Loucy (cell line): ENCODE results near the gene RAPGEF1.
"Not testable (repeated sequence)": the region's sequence is repeated elsewhere in the genome, so short reads cannot be mapped to it uniquely, and the experiment has no call there.

Source experiments
- H2AFZ ChIP-seq: fragments of 200-600 bp; sonication (generic); 2 replicates; pipeline ENCODE4 v1.6.0; 2016; ENCODE audit warnings: antibody characterized with exemption, mild to moderate bottlenecking, low read length, moderate library complexity
- H3F3A ChIP-seq: fragments of 200-600 bp; 2 replicates; pipeline ENCODE4 v1.6.0; 2016; ENCODE audit warnings: antibody characterized with exemption, low read depth, mild to moderate bottlenecking
- H3K27me3 ChIP-seq: fragments of 200-600 bp; sonication (generic); 2 replicates; pipeline ENCODE4 v1.6.1; 2014; ENCODE audit warnings: low read length, mild to moderate bottlenecking; ENCODE audit not compliant: insufficient read depth, poor library complexity, severe bottlenecking
- H3K36me3 ChIP-seq: fragments of 200-600 bp; sonication (generic); 2 replicates; pipeline ENCODE4 v1.6.1; 2016; ENCODE audit warnings: low read length; ENCODE audit not compliant: insufficient read depth
- H3K4me1 ChIP-seq: fragments of 200-600 bp; sonication (generic); 2 replicates; pipeline ENCODE4 v1.5.1; 2014; ENCODE audit warnings: low read length, mild to moderate bottlenecking; ENCODE audit not compliant: insufficient read depth, poor library complexity, severe bottlenecking
- H3K4me2 ChIP-seq: fragments of 200-600 bp; sonication (generic); 2 replicates; pipeline ENCODE4 v1.6.0; 2014; ENCODE audit warnings: antibody characterized with exemption, low read length, low read depth, mild to moderate bottlenecking; ENCODE audit not compliant: poor library complexity, severe bottlenecking
- H3K4me3 ChIP-seq: fragments of 200-600 bp; sonication (generic); 2 replicates; pipeline ENCODE4 v1.5.1; 2014; ENCODE audit warnings: low read length, mild to moderate bottlenecking, mixed read lengths; ENCODE audit not compliant: poor library complexity, severe bottlenecking
- H3K79me2 ChIP-seq: fragments of 200-600 bp; sonication (generic); 2 replicates; pipeline ENCODE4 v1.6.1; 2014; ENCODE audit warnings: low read length; ENCODE audit not compliant: insufficient read depth
- H3K9ac ChIP-seq: fragments of 200-600 bp; sonication (generic); 2 replicates; pipeline ENCODE4 v1.6.0; 2014; ENCODE audit warnings: mild to moderate bottlenecking, low read depth, low read length, moderate library complexity; ENCODE audit not compliant: poor library complexity, severe bottlenecking
- H3K9me2 ChIP-seq: fragments of 200-600 bp; sonication (generic); replicated peaks from 2 replicates; pipeline ENCODE4 v1.6.1; 2016; ENCODE audit warnings: low read depth, low read length, mixed read lengths
- H3K9me3 ChIP-seq: fragments of 200-600 bp; sonication (generic); 2 replicates; pipeline ENCODE4 v1.6.1; 2014; ENCODE audit warnings: mild to moderate bottlenecking, antibody characterized with exemption, low read length, low read depth; ENCODE audit not compliant: insufficient read depth
- H4K20me1 ChIP-seq: fragments of 200-600 bp; sonication (generic); 2 replicates; pipeline ENCODE4 v1.6.0; 2014; ENCODE audit warnings: antibody characterized with exemption, low read length, mild to moderate bottlenecking; ENCODE audit not compliant: insufficient read depth, poor library complexity, severe bottlenecking
- CTCF ChIP-seq: fragments of 200-600 bp; sonication (generic); conservative IDR thresholded peaks from 2 replicates; pipeline ENCODE4 v1.5.1; 2014; ENCODE audit warnings: mild to moderate bottlenecking, antibody characterized with exemption, low read length
- EZH2phosphoT487 ChIP-seq: fragments of 200-600 bp; IDR thresholded peaks from 2 replicates; pipeline ENCODE4 v1.6.1; 2018; ENCODE audit warnings: antibody characterized with exemption, mild to moderate bottlenecking, moderate library complexity, borderline replicate concordance

RAPGEF1 gene

GRCh38 chr9:131554087-131554842 lies 185.6 kb downstream of the RAPGEF1 start:
- no peaks in the 10 kb centered on the region for H3K79me2 ChIP-seq
- no peak overlapping the region for H2AFZ ChIP-seq
- no peaks in the 10 kb centered on the region for H3K36me3 ChIP-seq
- H3F3A ChIP-seq = no peaks in the 10 kb centered on the region
- no peaks in the 10 kb centered on the region for H3K27me3 ChIP-seq
- H4K20me1 ChIP-seq = no peaks in the 10 kb centered on the region
- no peaks in the 10 kb centered on the region for H3K9me2 ChIP-seq
- H3K4me3 ChIP-seq = no peak overlapping the region
- TF ChIP-seq CTCF = no peak
- no peak for TF ChIP-seq EZH2phosphoT487
- no peaks in the 10 kb centered on the region for H3K9me3 ChIP-seq
- no peaks in the 10 kb centered on the region for H3K4me1 ChIP-seq
- H3K4me2 ChIP-seq = no peak overlapping the region
- no peak overlapping the region for H3K9ac ChIP-seq

- Histone ChIP-seq H3K36me3 (no peaks in the 10 kb centered on the region), H3K4me2 (no peak overlapping the region), H3K4me3 (no peak overlapping the region), H3K9ac (no peak overlapping the region), H3K27me3 (no peaks in the 10 kb centered on the region), H3K4me1 (no peaks in the 10 kb centered on the region), H3K79me2 (no peaks in the 10 kb centered on the region), H3K9me3 (no peaks in the 10 kb centered on the region), H3K9me2 (no peaks in the 10 kb centered on the region), H2AFZ (no peak overlapping the region), H4K20me1 (no peaks in the 10 kb centered on the region), H3F3A (no peaks in the 10 kb centered on the region)
- TF ChIP-seq CTCF (no peak), EZH2phosphoT487 (no peak)
Measured at GRCh38 chr9:131552030-131552429, 187.8 kb downstream of the RAPGEF1 start.

GRCh38 chr9:131550465-131550864 lies 189.4 kb downstream of the RAPGEF1 start:
- not testable (repeated sequence) for H3K27me3 ChIP-seq, H3F3A ChIP-seq, H3K79me2 ChIP-seq, H3K4me3 ChIP-seq, H3K4me2 ChIP-seq, H2AFZ ChIP-seq, H3K9ac ChIP-seq, H3K9me3 ChIP-seq, H3K9me2 ChIP-seq, H3K36me3 ChIP-seq, H3K4me1 ChIP-seq, H4K20me1 ChIP-seq

- not testable (repeated sequence) for H3F3A ChIP-seq, H3K4me3 ChIP-seq, H2AFZ ChIP-seq, H3K4me1 ChIP-seq, H3K79me2 ChIP-seq, H3K27me3 ChIP-seq, H3K9me3 ChIP-seq, H3K9ac ChIP-seq, H3K9me2 ChIP-seq, H4K20me1 ChIP-seq, H3K36me3 ChIP-seq, H3K4me2 ChIP-seq
Measured at GRCh38 chr9:131549186-131549585, 190.7 kb downstream of the RAPGEF1 start.
